CD4-positive, alpha-beta T cell (primary cell): ENCODE results near the gene SAMD5. TPM values are rescaled to one million over a fixed set of nuclear protein-coding genes. Genes with fewer than 3 reads are reported as not detected.

ENCODE experiments used
- ATAC-seq: fragments of 200-7000 bp; cut with Tn5 transposase; one replicate; pipeline ENCODE4 v1.10.0; 2022; ENCODE audit warnings: mild to moderate bottlenecking; ENCODE audit not compliant: poor library complexity
- CTCF ChIA-PET: fragments of 350-600 bp; sonication (Branson Sonifier 250); formaldehyde crosslinking; loops from one replicate; lab custom pipeline; 2021; ENCODE audit warnings: antibody characterized with exemption, inconsistent platforms; lab: Charles Lee
- POLR2A ChIA-PET: fragments of 350-600 bp; sonication (Branson Sonifier 250); formaldehyde crosslinking; loops from one replicate; lab custom pipeline; 2021; ENCODE audit warnings: antibody characterized with exemption, inconsistent platforms; lab: Charles Lee
- DNase-seq, 14 experiments: peaks; one replicate each; pipeline ENCODE4 v3.0.0-alpha.2; 2013 to 2020; ENCODE audit warnings: mixed read lengths in 2 of 14
- H3K27ac ChIP-seq, 2 donors: one replicate each; pipeline versions ENCODE4 v1.5.1 to v1.7.0; 2013; ENCODE audit warnings: low read length in 2 of 2, low read depth in 1 of 2, mild to moderate bottlenecking in 1 of 2
- H3K27me3 ChIP-seq, 2 experiments: 1 replicate in 1 of 2; 2 replicates in 1 of 2; pipeline versions ENCODE4 v1.6.1 to v1.7.0; 2013; ENCODE audit warnings: low read length in 2 of 2, control low read depth in 1 of 2, mild to moderate bottlenecking in 1 of 2, moderate library complexity in 1 of 2; ENCODE audit not compliant: insufficient read depth in 2 of 2, control insufficient read depth in 1 of 2
- H3K36me3 ChIP-seq: one replicate; pipeline ENCODE4 v1.6.1; 2013; ENCODE audit warnings: low read length, control low read depth; ENCODE audit not compliant: insufficient read depth
- H3K4me1 ChIP-seq: one replicate; pipeline ENCODE4 v1.6.1; 2013; ENCODE audit warnings: low read length, control low read depth; ENCODE audit not compliant: insufficient read depth
- H3K4me3 ChIP-seq: one replicate; pipeline ENCODE4 v1.5.1; 2013; ENCODE audit warnings: mild to moderate bottlenecking, low read length, moderate library complexity
- H3K9me3 ChIP-seq, 2 experiments: 1 replicate in 1 of 2; 2 replicates in 1 of 2; pipeline versions ENCODE4 v1.6.1 to v1.7.0; 2013; ENCODE audit warnings: low read length in 2 of 2, mild to moderate bottlenecking in 2 of 2, control low read depth in 1 of 2, moderate library complexity in 1 of 2; ENCODE audit not compliant: control insufficient read depth in 1 of 2, insufficient read depth in 1 of 2
- H3K27ac Mint-ChIP-seq: one replicate; pipeline ENCODE4 v1.8.0; 2020; ENCODE audit warnings: mixed read lengths
- H3K27me3 Mint-ChIP-seq: one replicate; pipeline ENCODE4 v1.8.0; 2021; ENCODE audit warnings: mixed read lengths
- H3K36me3 Mint-ChIP-seq: one replicate; pipeline ENCODE4 v1.8.0; 2021; ENCODE audit warnings: low read depth, mixed read lengths
- H3K4me1 Mint-ChIP-seq: one replicate; pipeline ENCODE4 v1.8.0; 2021; ENCODE audit warnings: low read depth, mixed read lengths
- H3K4me3 Mint-ChIP-seq: one replicate; pipeline ENCODE4 v1.8.0; 2020; ENCODE audit warnings: mild to moderate bottlenecking, mixed read lengths
- H3K9me3 Mint-ChIP-seq: one replicate; pipeline ENCODE4 v1.8.0; 2020; ENCODE audit warnings: mixed read lengths
- CTCF ChIP-seq: fragments of 200-600 bp; IDR thresholded peaks from one replicate; pipeline ENCODE4 v1.8.0; 2022; ENCODE audit warnings: antibody characterized with exemption, mild to moderate bottlenecking
- intact Hi-C, 2 experiments: fragments of 100-400 bp; cut with DNase I in 1 of 2; cut with micrococcal nuclease in 1 of 2; formaldehyde crosslinking; loops; one replicate each; pipeline versions ENCODE4 v1.15.1 to v1.9.0; 2023 to 2025; cut with DNase I, micrococcal nuclease
- total RNA-seq, 174 experiments: library from RNA in 2 of 174; stranded (reverse) in 2 of 174; gene quantifications; one replicate each; pipeline ENCODE4 v1.2.3 and lab custom pipeline; 2021 to 2026

The SAMD5 gene
- total RNA-seq, 2 experiments from 2014 or later = not detected

DNA sequence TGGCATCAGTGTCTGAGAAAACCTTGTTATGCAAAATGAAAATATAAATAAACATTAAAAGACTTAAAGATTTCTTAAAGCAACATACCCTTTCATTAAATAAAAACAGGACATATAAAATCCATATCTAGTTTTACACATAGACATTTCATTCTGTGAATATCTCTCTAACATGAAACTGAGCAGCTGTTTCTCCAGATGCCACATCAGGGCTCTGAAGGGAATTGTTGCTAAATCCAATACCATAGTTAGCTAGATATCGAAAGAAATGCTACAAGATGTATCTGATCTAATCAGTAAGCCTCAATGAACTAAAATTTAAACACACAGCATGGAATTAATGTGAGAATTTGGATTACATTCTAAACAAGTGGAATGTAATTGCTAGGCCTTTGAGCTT, 74.5 kb downstream of the SAMD5 start:
- no peak overlapping the region for H3K27ac ChIP-seq
- Mint-ChIP-seq H3K9me3 (peaks cover 8% of the 10 kb centered on the region), H3K4me1 (no peaks in the 10 kb centered on the region), H3K36me3 (no peaks in the 10 kb centered on the region), H3K27me3 (peaks cover 3% of the 10 kb centered on the region), H3K27ac (no peak overlapping the region), H3K4me3 (no peak overlapping the region)
- ATAC-seq (no peak), DNase-seq (no peak)
- no peaks in the 10 kb centered on the region for H3K9me3 ChIP-seq
- no peak for TF ChIP-seq CTCF
- no peaks in the 10 kb centered on the region for H3K27me3 ChIP-seq
- H3K36me3 ChIP-seq = no peaks in the 10 kb centered on the region
- H3K4me1 ChIP-seq = no peaks in the 10 kb centered on the region
- no peak overlapping the region for H3K4me3 ChIP-seq
- intact Hi-C loops = no loop called here
- ChIA-PET CTCF (no interaction called here), POLR2A (no interaction called here)

DNA sequence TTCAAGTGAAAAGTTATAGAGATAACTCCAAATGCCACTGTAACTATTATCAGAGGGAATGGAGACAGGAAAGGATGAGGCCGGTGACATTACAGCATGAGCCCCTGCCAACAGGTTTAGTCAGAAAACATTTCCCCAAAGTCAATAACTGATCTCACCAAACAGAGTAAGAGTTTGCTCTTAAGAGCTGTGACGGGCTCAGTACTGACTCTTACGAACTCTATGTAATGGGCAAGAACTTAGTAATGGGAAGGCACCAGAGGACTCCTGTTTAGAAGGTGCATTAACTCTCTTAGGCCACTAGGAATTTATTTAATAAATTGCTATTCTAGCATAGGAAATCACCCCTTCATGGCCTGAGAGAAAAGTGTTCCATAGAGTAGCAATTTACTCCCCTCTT, 76.8 kb downstream of the SAMD5 start:
- intact Hi-C loops = no loop called here
- no peaks in the 10 kb centered on the region for H3K36me3 Mint-ChIP-seq

DNA sequence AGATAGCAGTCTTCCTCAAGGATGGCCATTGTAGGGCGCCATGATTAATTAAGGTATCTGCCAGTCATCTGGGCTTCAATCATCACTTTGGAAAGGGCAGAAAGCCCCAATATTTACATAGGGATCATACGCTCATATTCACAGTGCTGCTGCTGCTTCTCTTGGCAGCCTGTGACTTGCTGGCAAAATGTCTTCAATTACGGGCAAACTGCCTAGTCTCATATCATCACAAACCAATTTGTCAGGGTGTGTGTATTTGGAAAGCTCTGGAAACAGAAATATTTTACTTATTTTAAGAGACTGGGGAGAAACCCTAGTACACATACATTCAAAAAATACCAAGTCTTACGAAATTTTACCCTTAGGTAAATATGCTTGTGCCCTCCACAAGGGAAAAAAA, 77.6 kb downstream of the SAMD5 start:
- no peaks in the 10 kb centered on the region for H3K36me3 Mint-ChIP-seq
- ChIA-PET CTCF (no interaction called here), POLR2A (no interaction called here)
- ATAC-seq = no peak
- H3K4me3 ChIP-seq = no peak overlapping the region
- no peak overlapping the region for H3K27ac Mint-ChIP-seq
- no peaks in the 10 kb centered on the region for H3K9me3 ChIP-seq
- TF ChIP-seq CTCF = no peak
- H3K4me1 ChIP-seq = no peaks in the 10 kb centered on the region
- no peaks in the 10 kb centered on the region for H3K4me1 Mint-ChIP-seq
- intact Hi-C loops = no loop called here
- no peak overlapping the region for H3K27ac ChIP-seq
- H3K27me3 ChIP-seq = no peaks in the 10 kb centered on the region
- no peaks in the 10 kb centered on the region for H3K27me3 Mint-ChIP-seq
- H3K4me3 Mint-ChIP-seq = no peak overlapping the region
- no peak for DNase-seq
- no peaks in the 10 kb centered on the region for H3K9me3 Mint-ChIP-seq
- no peaks in the 10 kb centered on the region for H3K36me3 ChIP-seq

More for the DNA sequence above, 76.8 kb downstream of the SAMD5 start:
- Histone ChIP-seq H3K36me3 (no peaks in the 10 kb centered on the region), H3K4me1 (no peaks in the 10 kb centered on the region), H3K27ac (no peak overlapping the region), H3K9me3 (no peaks in the 10 kb centered on the region), H3K27me3 (no peaks in the 10 kb centered on the region), H3K4me3 (no peak overlapping the region)
- DNase-seq = no peak
- no peaks in the 10 kb centered on the region for H3K27me3 Mint-ChIP-seq
- ATAC-seq = no peak
- no peak overlapping the region for H3K4me3 Mint-ChIP-seq
- POLR2A ChIA-PET = no interaction called here
- H3K9me3 Mint-ChIP-seq = no peaks in the 10 kb centered on the region
- CTCF ChIA-PET = no interaction called here
- H3K4me1 Mint-ChIP-seq = no peaks in the 10 kb centered on the region
- no peak for TF ChIP-seq CTCF
- no peak overlapping the region for H3K27ac Mint-ChIP-seq
